DMS53 treated with DMSO at 0.1 percent for 48 hours (cell line): ENCODE data around the gene ELFN1.

Experiments
- DNase-seq: peaks from one replicate; lab custom pipeline; 2025; ENCODE audit not compliant: unreplicated experiment; lab: John Stamatoyannopoulos, UW

Gene ELFN1

DNA sequence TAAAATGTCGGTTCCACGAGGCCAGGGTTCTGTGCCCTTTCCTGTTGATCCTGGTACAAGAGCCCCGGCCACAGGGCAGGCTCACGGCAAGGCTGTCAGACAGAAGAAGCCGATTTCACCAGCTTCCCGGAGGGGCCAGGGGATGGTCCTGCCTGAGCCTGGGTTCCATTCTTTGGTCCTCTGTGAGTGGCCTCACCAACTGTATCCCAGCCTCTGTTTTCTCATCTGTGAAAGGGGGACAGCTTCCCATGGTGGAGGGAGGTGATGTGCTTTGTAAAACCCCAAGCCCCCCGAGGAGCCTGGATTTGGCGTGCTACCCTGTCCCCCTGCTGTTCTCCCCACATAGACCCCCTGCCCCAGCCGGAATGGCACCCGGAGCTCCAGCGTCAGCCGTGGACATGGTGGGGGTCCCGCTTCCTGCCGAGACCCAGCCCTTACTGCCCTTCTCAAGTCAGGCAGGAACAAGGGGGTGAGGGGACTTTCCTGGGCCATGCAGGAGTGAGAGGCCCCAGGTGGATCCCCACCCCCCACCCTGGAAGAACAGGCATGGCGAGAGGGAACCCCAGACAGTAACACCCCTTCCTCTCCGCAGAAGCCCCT, 28.3 kb upstream of the ELFN1 start:
- DNase-seq = no peak

DNA sequence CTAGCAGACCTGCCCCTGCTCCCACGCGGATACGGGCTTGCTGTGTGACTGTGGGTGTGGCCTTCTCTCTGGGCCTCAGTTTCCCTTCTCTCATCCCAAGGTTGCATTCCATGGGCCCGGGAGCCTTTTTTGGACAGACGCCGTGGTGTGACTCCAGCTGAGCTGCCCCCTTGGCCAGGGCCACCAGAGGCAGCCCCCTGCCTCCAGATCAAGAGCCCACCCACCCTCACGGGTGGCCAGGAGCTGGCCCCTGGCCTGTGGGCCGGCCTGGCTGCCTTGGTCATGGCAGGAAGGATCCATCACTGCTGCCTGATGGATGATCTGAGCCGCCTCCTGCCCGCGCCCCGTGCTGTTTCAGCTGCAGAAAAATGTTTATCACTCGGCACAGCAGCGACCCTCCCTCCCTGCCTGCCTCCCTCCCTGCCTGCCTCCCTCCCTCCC, 27.8 kb upstream of the ELFN1 start:
- DNase-seq = no peak

DNA sequence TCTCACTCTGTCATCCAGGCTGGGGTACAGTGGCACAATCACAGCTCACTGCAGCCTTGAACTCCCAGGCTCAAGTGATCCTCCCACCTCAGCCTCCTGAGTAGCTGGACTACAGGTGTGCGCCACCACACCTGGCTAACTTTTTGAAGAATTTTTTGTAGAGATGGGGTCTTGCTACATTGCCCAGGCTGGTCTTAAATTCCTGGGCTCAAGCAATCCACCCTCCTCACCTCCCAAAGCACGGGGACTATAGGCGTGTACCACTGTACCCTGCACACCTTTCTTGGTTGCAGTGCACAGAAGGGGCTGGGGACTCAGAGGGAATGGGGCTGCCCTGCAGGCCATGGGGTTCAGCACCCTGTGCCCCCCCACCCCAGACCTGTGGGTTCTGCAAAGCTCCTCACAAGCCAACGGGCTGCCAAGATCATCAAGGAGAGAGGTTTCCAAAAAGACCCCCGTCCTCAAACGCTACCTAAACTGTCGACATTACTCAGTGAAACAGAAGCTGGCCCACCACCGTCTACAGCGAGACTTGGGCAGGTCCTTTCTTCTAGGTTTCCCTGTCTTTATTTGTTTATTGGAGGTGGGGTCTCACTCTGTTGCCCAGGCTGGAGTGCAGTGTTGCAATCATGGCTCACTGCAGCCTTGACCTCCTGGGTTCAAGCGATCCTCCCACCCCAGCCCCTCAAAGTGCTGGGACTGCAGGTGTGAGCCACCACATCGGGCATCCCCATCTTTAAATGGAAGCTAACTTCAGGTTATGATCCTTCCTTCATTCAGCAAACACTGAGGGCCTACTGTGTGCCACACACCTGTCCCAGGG, 26.6 kb upstream of the ELFN1 start:
- DNase-seq = no peak

DNA sequence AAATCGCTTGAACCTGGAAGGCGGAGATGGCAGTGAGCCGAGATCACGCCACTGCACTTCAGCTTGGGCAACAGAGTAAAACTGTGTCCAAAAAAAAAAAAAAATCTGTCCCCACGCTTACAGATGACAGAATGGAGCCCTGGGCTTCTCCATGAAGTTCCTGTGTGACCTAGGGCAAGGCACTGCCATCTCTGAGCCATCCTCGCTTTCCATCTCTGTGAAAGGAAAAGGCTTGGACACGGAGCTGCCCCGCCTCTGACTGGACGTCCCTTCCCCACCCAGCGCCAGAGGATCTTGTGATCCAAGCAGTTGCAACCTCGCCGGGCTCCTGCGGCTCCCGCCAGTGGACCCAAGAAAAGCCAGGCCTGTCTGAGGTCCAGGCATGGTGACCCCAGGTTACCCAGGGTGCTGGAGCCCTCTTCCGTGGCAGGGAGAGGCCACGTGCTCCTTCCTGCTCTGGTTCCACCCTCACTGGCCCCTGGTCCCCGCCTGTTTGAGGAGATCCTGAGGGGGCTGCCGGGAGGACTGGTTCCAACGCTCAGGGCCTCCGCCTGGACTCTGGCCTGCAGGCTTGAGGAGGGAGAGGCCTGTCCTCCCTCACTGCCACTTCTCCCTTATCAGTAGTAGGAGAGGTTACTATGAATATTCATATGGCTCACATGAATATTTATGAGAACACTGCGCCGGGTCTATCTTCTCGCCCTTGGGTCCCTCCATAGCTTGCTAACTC, 25.6 kb upstream of the ELFN1 start:
- DNase-seq = no peak

DNA sequence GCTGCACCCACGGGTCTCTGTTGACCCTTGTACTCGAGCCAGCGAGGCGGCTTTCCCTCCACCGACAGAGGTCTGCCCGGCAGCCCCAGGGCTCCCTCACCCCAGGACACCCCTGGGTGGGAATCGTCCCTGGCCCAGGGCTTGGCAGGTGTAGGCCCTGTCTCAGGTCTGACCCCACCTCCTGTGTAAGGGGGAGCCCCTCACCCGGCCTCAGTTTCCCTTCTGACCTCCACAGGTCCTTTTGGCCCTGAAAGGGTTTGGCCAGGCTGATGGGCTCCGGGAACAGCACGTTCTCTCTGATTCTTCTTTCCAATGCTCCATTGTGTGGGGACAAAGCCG, 25.0 kb upstream of the ELFN1 start:
- no peak for DNase-seq

DNA sequence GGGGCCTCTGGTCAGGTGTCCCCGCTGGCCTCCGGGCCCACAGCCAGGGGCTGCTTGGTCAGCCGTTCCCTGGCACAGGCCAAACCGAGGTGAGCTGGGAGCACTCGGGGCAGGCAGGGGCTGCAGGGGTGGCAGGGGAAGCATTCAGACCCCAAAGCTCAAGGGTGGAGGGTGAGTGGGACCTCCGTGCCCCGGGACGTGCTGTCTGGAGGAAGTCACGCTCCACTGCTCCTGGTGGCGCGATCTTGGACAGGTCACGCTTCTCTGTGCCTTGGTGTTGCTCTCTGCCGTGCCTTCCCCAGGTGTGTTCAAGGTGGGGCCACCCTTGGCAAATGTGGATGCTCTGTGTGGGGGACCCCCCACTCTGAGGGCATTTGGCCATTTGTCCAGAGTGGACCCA, 24.6 kb upstream of the ELFN1 start:
- DNase-seq = no peak

DNA sequence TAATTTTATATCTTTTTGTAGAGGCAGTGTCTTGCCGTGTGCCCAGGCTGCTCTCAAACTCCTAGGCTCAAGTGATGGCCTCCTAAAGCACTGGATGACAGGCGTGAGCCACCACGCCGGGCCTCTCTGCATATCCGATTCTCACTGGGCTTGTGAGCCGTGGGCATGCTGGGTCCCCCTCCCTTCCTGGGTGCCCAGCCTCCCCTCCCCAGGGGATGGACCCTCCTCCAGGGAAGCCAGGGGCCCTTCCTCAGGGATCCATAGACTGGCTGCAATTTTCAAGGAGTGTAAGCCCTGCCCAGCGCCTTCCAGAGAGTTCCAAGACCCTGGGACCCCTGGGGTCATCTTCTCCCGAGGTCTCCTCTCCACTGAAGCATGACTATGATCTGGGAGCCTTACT, 23.7 kb upstream of the ELFN1 start:
- DNase-seq = no peak

DNA sequence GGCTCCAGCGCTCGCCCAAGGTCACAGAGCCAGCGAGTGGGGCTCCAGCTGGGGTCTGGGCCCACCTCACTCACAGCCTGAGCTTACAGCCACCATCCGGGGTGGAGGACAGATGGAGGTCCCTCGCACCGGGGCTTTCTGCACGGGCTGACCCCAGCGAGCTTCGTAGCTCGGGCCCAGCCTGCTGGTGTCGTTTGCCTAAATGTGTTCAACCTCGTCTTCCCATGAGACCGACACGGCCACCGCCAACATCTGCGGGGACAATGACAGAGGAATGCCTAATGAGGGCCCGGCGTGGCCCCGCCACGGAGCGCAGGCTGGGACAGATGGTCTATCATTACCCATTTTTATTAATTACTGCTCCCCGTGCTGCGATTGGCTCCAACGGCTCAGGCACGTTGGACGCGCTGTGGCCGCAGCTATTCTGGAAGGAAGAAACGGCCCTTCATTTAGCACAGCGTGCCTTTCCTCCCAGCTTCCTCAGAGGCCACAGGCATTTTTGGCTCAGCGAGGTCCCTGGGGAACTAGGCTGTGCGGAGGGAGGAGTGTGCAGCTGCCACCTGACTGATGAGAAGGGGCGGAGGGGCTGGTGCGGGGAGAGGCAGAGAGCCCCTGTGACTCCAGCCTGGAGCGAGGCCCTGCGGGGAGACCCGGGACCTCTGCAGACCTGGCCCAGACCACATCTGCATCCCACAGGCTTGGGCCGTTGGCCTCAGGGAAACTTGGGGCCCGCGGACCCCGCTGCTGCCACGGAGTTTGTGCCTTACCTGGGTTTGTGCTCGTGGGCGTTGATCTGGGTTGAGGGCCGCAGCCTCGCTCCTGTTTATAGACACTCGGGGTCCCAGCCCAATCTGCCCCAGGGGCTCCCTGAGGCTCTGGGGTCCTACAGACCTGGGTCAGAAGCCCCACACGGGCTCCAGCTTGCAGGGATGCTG, 22.9 kb upstream of the ELFN1 start:
- DNase-seq = no peak

DNA sequence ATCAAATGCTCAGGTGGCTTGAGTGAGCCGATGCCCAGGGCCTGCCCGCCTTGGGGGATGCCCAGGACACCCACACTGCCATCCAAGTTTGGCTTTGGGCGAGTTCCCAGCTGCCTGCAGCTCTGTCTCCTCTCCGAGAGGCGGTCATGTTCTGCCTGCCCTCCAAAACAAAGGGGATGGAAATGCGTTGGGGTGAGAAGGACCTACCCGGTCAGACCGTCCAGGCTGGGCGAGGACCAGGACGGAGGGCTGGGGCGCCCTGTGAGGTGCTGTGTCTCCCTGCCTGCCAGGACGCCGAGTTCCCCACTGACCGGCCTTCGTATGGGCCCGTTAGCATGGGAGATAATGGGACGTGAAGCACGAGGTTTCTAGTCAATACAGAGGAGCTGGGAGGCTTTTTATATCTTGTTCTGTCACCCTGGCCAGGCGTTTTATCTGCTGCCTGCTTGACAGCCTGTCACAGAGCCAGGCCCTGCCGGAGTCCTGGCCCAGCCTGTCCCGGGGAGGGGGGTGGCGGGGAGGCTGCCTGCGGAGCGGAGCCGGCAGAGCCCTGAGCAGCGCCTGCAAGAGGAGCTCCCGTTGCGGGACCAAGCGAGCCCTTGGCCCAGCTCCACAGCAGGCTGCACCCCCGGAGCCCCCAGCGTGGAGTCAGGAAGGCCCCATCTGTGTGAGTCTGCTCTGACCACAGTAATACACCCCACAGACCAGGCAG, 22.0 kb upstream of the ELFN1 start:
- no peak for DNase-seq

DNA sequence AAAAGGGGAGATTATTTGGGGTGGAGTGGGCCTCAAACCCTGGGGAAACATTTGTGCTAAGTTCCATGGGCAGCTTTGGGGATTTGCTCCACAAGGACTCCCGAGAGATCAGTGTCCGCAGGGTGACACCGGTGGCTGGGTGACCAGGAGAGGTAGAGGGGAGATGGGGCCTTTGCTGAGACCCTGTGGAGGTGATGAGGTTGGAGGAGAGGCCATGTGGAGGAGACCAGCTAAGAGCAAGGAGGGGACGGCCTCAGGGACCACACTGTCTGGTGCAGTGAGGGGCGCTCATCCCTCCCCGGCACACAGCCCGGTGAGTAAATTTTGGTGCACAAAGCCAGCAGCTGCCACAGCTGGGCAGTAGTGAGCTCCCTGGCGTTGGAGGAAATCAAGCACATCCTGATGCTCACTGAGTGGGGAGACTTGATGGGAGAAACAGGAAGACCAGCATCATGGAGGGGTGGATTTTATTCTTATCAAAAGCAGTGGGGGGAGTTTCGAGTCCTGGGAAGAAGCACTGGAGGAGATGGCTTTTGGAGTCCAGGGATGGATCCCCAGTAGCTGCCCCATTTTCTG, 20.2 kb upstream of the ELFN1 start:
- DNase-seq = no peak

DNA sequence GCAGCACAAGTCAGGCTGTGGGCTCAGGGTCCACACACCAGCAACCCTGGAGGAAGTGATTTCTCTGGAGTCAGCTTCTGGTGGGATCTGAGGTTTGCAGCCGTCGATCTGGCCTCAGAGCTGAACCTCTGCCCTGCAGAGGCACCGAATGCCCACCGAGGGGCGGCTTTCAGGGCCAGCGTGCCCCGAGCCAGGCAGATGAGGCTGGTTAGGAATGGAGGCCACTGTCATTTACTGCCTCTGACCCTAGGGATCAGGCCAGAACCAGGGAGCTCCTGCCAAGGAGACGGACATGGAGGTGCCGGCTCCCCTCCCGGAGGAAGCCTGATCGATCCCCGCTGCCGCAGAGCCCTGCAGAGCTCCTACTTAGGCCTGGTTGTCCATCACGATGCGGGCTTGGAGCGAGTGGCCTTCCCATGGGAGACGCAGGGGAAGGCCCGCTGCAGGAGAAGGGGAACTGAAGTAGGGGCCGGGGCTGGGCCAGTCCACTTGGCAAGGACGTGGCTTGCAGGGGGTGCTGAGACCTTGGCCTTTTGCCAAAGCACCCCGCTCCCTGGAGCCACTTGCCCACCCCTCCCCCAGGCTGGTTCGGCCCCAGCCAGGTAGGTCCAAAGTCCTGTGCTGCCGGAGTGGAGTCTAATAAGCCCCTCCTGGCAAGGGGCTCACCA, 19.6 kb upstream of the ELFN1 start:
- DNase-seq = no peak

DNA sequence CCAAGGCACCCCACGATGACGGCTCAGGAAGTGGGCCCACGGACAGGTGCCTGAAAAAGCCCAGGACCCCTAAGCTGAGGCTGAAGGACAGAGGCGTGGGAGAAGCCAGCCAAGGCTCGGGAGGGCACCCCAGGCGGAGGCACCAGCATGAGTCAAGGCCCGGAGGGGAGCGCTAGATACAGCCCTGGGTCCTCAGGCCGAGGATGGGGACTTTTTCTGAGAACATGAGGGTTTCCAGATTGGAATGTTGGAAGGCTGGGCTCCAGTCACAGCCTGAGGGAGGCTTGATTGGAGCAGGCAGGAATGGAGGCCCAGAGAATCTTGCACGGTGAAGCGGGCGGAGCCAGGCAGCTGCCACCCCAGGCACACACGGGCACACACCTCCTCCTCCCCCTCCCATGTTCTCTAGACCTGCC, 19.0 kb upstream of the ELFN1 start:
- DNase-seq = no peak

DNA sequence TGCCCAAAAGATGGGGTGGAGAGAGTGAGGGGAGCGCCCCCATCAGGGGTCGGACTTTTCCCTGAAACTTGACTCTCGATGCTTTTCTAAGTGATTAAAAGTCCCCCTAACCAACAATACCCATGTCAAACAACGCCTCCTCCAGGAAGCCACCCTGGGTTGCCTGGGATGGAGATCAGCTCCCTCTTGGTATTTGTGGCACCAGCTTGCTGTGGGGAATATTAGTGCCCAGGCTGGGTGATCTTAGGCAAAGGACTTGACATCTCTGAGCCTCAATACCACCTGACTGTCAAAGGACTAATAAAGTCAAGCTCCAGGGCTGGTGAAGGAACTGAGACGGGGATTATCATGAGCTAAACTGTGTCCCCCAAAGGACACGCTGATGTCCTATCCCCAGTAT, 18.2 kb upstream of the ELFN1 start:
- DNase-seq = no peak

DNA sequence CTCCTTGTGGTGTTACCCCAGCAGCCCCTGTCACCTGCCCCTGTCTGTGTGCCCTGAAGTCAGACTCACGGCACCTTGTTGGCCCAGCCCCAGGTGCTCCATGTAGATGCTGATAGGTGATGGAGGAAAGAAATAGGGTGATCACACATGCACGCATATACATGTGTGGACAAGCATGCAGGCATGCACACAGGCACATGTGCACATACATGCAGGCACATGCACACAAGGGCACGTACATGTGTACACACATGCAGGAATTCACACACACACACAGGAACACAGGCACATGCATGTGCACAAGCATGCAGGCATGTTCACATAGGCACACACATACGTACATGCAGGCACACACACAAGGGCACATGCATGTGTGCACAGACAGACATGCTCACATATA, 16.6 kb upstream of the ELFN1 start:
- no peak for DNase-seq

DNA sequence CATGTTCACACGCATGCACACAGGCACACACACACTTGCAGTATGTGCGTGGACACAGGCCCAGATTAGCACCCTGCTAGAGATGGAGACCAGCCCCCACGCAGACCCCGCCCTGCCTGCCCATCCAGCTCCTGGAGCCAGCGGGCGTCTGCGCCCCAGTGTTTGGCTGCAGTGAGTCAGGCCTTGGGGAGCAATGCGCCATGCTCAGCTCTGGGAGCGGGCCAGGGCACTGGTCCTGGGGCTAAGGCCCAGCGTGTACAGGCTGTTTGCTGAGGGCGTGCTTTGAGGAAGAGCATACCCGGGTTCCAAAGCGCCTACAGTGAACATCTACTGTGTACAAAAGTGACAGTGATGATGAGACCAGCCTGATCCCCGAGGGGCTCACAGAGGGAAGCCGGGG, 16.0 kb upstream of the ELFN1 start:
- no peak for DNase-seq

DNA sequence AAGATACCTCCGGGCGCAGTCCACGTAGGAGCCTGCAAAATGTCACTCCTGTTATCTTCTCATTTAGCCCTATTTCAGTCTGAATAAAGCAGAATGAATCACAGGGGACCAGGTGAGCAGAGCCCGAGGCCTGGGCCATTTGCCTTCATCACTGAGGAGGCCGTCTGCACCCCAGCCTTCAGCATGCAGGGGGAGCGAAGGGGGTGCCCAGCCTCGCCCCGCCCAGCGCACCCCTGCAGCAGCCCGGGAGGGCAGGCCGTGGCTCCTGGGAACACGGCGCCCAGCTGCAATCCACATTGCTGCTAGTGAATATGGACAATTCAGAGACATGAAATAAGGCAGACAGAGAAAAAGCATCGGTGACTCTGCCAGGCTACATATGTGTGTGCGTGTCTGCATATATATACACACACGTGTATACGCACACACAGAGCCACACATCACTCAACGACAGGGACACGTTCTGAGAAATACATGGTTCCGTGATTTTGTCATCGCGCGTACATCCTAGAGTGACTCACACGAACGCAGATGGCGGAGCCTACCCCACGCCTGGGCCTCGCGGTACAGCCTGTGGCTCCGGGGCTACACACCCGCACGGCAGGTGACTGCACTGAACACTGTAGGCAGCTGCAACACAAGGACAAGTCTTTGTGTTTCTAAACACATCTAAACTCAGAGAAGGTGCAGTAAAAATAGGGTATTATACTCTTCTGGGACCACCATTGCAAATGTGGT, 15.2 kb upstream of the ELFN1 start:
- DNase-seq = no peak

DNA sequence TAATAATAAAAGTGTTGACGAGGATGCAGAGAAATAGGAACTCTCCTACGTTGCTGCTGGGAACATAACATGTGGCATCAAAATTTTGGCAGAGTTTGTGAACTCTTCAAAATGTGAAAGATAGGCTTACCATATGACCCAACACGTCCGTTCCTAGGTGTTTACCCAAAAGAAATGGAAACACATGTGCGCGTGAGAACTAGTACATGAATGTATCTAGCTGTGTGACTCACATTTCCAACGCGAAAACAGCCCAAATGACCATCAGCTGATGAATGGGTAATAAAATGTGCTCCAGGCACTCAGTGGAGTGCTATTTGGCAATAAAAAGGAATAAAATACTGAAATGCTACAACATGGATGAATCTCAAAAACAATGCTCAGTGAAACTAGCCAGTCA, 10.4 kb upstream of the ELFN1 start:
- DNase-seq = no peak

DNA sequence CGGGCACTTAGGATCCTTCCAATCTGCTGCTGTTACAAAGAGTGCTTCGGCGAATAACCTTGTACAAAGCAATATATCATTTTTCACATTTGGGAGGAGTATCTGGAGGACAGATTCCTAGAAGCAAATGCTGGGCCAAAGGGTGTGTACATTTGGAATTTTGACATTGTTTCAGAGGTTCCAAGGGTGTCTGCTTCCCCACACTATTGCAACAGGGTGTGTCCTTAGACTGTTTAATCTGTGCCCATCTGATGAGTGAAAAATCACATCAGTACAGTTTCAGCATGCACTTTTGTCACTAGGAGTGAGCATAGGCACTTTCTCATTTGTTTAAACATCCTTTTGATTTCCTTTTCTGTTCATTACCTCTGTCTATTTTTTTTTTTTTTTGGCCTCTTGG, 8.6 kb upstream of the ELFN1 start:
- no peak for DNase-seq

DNA sequence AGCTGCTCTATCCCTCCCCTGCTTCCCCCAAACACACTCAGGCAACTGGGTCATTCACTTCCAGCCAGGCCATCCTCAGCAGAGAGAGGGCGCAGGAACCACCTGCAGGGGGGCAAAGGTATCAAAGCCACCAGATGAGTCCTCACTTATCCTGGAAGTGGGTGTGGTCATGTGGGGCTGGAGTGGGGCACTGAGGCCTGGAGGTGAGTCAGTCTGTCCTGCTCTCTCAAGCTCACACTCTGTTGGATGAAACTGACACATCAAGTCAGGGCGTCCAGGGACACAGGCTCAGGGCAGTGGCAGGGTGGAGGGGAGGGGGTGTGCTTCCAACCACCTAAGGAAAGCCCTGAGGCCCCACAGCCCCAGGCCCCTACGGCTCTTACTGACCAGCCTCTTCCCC, 8.0 kb upstream of the ELFN1 start:
- DNase-seq = no peak
